HCT116 (cell line): Measurements from ENCODE around the gene PPM1E. TPM values are rescaled to one million over a fixed set of nuclear protein-coding genes. Genes with fewer than 3 reads are reported as not detected.

Experiments
- ATAC-seq: fragments of 200-7000 bp; cut with Tn5 transposase; 2 replicates; pipeline ENCODE4 v1.9.1; 2020; ENCODE audit warnings: mild to moderate bottlenecking, moderate library complexity
- BruUV-seq: library from RNA; stranded (reverse); fragments of 400-500 nt; replicated peaks from 2 replicates; lab custom pipeline; 2021; lab: Mats Ljungman, UMichigan
- CTCF ChIA-PET: fragments of 300-600 bp; sonication (Branson Sonifier 250); formaldehyde crosslinking; loops from one replicate; lab custom pipeline; 2021; ENCODE audit warnings: antibody characterized with exemption; lab: Charles Lee
- POLR2A ChIA-PET: fragments of 300-600, 350-600 bp; sonication (Branson Sonifier 250); formaldehyde crosslinking; loops from one replicate; lab custom pipeline; 2021; ENCODE audit warnings: antibody characterized with exemption; lab: Charles Lee
- RAD21 ChIA-PET, 2 experiments: fragments of 300-600 bp; sonication (Branson Sonifier 250); formaldehyde crosslinking; loops; one replicate each; lab custom pipeline; 2023; ENCODE audit warnings: low total read pairs in 2 of 2; ENCODE audit not compliant: uncharacterized antibody in 2 of 2, unreplicated experiment in 2 of 2, low non-redundant PET in 1 of 2; lab: Charles Lee
- DNase-seq: peaks from one replicate; pipeline ENCODE4 v3.0.0-alpha.2; 2010; ENCODE audit warnings: low read depth, low spot score
- H2AFZ ChIP-seq: fragments of 200-600 bp; shearing (Covaris generic), sonication (generic); 2 replicates; pipeline ENCODE4 v1.6.1; 2017; ENCODE audit warnings: low read depth, mixed run types, mixed read lengths, antibody characterized with exemption, low read length; ENCODE audit not compliant: poor library complexity, severe bottlenecking
- H3K27ac ChIP-seq: 2 replicates; pipeline ENCODE4 v1.5.1; 2012; ENCODE audit warnings: low read depth, low read length
- H3K27me3 ChIP-seq: fragments of 200-600 bp; sonication (generic); 2 replicates; pipeline ENCODE4 v1.6.1; 2016; ENCODE audit warnings: mixed run types, low read length, mixed read lengths; ENCODE audit not compliant: insufficient read depth
- H3K36me3 ChIP-seq, 2 experiments: fragments of 200-500 bp in 1 of 2; fragments of 200-600 bp in 1 of 2; sonication (Bioruptor generic) in 1 of 2; sonication (generic) in 1 of 2; 2 replicates each; pipeline versions ENCODE4 v1.5.1 to v1.6.1; 2014 to 2016; ENCODE audit warnings: low read length in 2 of 2, inconsistent platforms in 1 of 2, mixed read lengths in 1 of 2, mixed run types in 1 of 2; ENCODE audit not compliant: insufficient read depth in 2 of 2, control insufficient read depth in 1 of 2
- H3K4me1 ChIP-seq, 2 experiments: fragments of 200-600 bp in 1 of 2; sonication (generic) in 1 of 2; 2 replicates each; pipeline versions ENCODE4 v1.5.1 to v1.6.1; 2012 to 2017; ENCODE audit warnings: low read length in 2 of 2, inconsistent platforms in 1 of 2, mild to moderate bottlenecking in 1 of 2, mixed read lengths in 1 of 2, mixed run types in 1 of 2, moderate library complexity in 1 of 2; ENCODE audit not compliant: insufficient read depth in 2 of 2, control insufficient read depth in 1 of 2
- H3K4me2 ChIP-seq: fragments of 200-600 bp; sonication (generic); 2 replicates; pipeline ENCODE4 v1.6.1; 2017; ENCODE audit warnings: mixed run types, low read length, mixed read lengths
- H3K4me3 ChIP-seq, 2 experiments: fragments of 200-600 bp in 1 of 2; sonication (generic) in 1 of 2; replicated peaks in 1 of 2; 2 replicates each; pipeline ENCODE4 v1.5.1; 2011 to 2016; ENCODE audit warnings: low read length in 2 of 2, control low read depth in 1 of 2, low read depth in 1 of 2, mild to moderate bottlenecking in 1 of 2, mixed read lengths in 1 of 2, mixed run types in 1 of 2
- H3K79me2 ChIP-seq: fragments of 200-600 bp; sonication (generic); 2 replicates; pipeline ENCODE4 v1.6.1; 2017; ENCODE audit warnings: mild to moderate bottlenecking, mixed run types, low read length, moderate library complexity, mixed read lengths; ENCODE audit not compliant: insufficient read depth
- H3K9ac ChIP-seq: fragments of 200-600 bp; sonication (generic); 2 replicates; pipeline ENCODE4 v1.6.1; 2016; ENCODE audit warnings: low read length, mixed read lengths
- H3K9me2 ChIP-seq: fragments of 200-600 bp; sonication (generic), shearing (Covaris generic); 2 replicates; pipeline ENCODE4 v1.6.1; 2017; ENCODE audit warnings: mixed run types, mild to moderate bottlenecking, moderate library complexity; ENCODE audit not compliant: insufficient read depth
- H3K9me3 ChIP-seq, 2 experiments: fragments of 200-500 bp in 1 of 2; fragments of 200-600 bp in 1 of 2; sonication (Bioruptor generic) in 1 of 2; sonication (generic) in 1 of 2; 2 replicates each; pipeline ENCODE4 v1.6.1; 2014 to 2017; ENCODE audit warnings: low read length in 2 of 2, mixed read lengths in 2 of 2, inconsistent platforms in 1 of 2, low read depth in 1 of 2, mild to moderate bottlenecking in 1 of 2, mixed run types in 1 of 2, moderate library complexity in 1 of 2; ENCODE audit not compliant: control insufficient read depth in 1 of 2, insufficient read depth in 1 of 2
- H4K20me1 ChIP-seq: fragments of 200-600 bp; sonication (generic), shearing (Covaris generic); 2 replicates; pipeline ENCODE4 v1.6.1; 2017; ENCODE audit warnings: mixed run types, mild to moderate bottlenecking, moderate library complexity; ENCODE audit not compliant: insufficient read depth
- CBX3 ChIP-seq: IDR thresholded peaks from 2 replicates; pipeline ENCODE4 v1.6.1; 2012; ENCODE audit warnings: low read depth
- CEBPB ChIP-seq: IDR thresholded peaks from 2 replicates; pipeline ENCODE4 v1.6.1; 2012; ENCODE audit warnings: low read depth
- EGR1 ChIP-seq: IDR thresholded peaks from 2 replicates; pipeline ENCODE4 v1.6.1; 2012; ENCODE audit warnings: low read depth
- EZH2 ChIP-seq: fragments of 200-600 bp; sonication (generic); IDR thresholded peaks from 2 replicates; pipeline ENCODE4 v1.6.1; 2017; ENCODE audit warnings: antibody characterized with exemption, mixed run types
- EZH2phosphoT487 ChIP-seq: fragments of 200-600 bp; IDR thresholded peaks from 2 replicates; pipeline ENCODE4 v1.6.1; 2018; ENCODE audit warnings: antibody characterized with exemption, borderline replicate concordance
- FOSL1 ChIP-seq: IDR thresholded peaks from 2 replicates; pipeline ENCODE4 v1.6.1; 2012; ENCODE audit warnings: low read depth
- JUND ChIP-seq: IDR thresholded peaks from 2 replicates; pipeline ENCODE4 v1.6.1; 2012
- MAX ChIP-seq: IDR thresholded peaks from 2 replicates; pipeline ENCODE4 v1.6.1; 2012
- POLR2AphosphoS5 ChIP-seq: IDR thresholded peaks from 2 replicates; pipeline ENCODE4 v1.6.1; 2011; ENCODE audit warnings: mild to moderate bottlenecking, low read depth, low read length, moderate library complexity
- RAD21 ChIP-seq: IDR thresholded peaks from 2 replicates; pipeline ENCODE4 v1.6.1; 2012; ENCODE audit warnings: low read depth, mild to moderate bottlenecking
- SIN3A ChIP-seq: IDR thresholded peaks from 2 replicates; pipeline ENCODE4 v1.6.1; 2012; ENCODE audit warnings: low read depth
- SP1 ChIP-seq: IDR thresholded peaks from 2 replicates; pipeline ENCODE4 v1.6.1; 2012; ENCODE audit warnings: low read depth
- ZNF274 ChIP-seq: fragments of 200-500 bp; sonication (Bioruptor generic); IDR thresholded peaks from 2 replicates; pipeline ENCODE4 v1.6.1; 2014; ENCODE audit warnings: mild to moderate bottlenecking, low read depth, low read length, inconsistent platforms
- intact Hi-C: fragments of 100-400 bp; cut with micrococcal nuclease; formaldehyde crosslinking; loops from 2 replicates; pipeline ENCODE4 v1.10.0; 2022
- total RNA-seq: library from RNA; stranded (reverse); gene quantifications from one replicate; pipeline ENCODE4 v1.2.1, GENCODE V29; 2021; ENCODE audit not compliant: unreplicated experiment
- TF ChIP-seq, protein P1 (sequence below): IDR thresholded peaks from 2 replicates; pipeline ENCODE4 v1.6.1; 2012

PPM1E gene
- total RNA-seq, 1 experiment from 2014 or later = 0.02 TPM

DNA sequence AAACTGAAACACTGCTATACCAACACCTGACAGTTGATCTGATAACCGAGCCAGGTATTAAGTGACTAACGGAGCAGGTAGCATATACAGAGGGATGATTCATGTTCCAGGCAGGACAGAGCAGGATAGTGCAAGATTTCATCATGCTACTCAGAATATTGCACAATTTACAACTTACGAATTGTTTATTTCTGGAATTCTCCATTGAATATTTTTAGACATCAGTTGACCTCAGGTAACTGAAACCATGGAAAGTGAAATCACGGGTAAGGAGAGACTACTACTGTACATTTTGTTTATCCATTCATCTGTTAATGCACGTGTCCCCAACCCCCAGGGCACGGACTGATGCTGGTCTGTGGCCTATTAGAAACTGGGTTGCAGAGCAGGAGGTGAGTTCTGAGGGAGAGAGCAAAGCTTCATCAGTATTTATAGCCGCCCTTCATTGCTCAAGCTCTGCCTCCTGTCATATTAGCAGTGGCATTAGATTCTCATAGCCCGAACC, 14.5 kb upstream of the PPM1E start:
- Histone ChIP-seq H3K9me3 (no peaks in the 10 kb centered on the region), H3K27ac (no peak overlapping the region), H3K27me3 (no peaks in the 10 kb centered on the region), H3K79me2 (no peaks in the 10 kb centered on the region), H2AFZ (no peak overlapping the region), H3K36me3 (no peaks in the 10 kb centered on the region), H3K9me2 (no peaks in the 10 kb centered on the region), H3K4me3 (no peak overlapping the region), H3K4me2 (peak overlapping the region; percentile 13; the same call in 1 of the 2 replicates), H4K20me1 (no peaks in the 10 kb centered on the region), H3K9ac (no peak overlapping the region), H3K4me1 (peaks cover 13 to 17% of the 10 kb centered on the region in 2 experiments)
- ChIA-PET CTCF (no interaction called here), RAD21 (no interaction called here), POLR2A (no interaction called here)
- intact Hi-C loops = no loop called here
- DNase-seq (peak; percentile 59), ATAC-seq (peak; percentile 63; the same call in 1 of the 2 replicates)
- TF ChIP-seq FOSL1 (peak; percentile 77), EGR1 (no peak), POLR2AphosphoS5 (peak; percentile 56), CEBPB (peak; percentile 100), EZH2phosphoT487 (no peak), JUND (peak; percentile 79), EZH2 (no peak), ZNF274 (no peak), RAD21 (no peak), SP1 (peak; percentile 82), SIN3A (peak; percentile 75), CBX3 (peak; percentile 81), MAX (peak; percentile 73)
- TF ChIP-seq, protein P1, sequence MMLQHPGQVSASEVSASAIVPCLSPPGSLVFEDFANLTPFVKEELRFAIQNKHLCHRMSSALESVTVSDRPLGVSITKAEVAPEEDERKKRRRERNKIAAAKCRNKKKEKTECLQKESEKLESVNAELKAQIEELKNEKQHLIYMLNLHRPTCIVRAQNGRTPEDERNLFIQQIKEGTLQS = peak; percentile 88
- BruUV-seq = no TSS peak
